Muscle of leg (tissue), 11 donors: ENCODE results near the gene LRRC9. TPM values are rescaled to one million over a fixed set of nuclear protein-coding genes. Genes with fewer than 3 reads are reported as not detected.
"Not testable (repeated sequence)": the region's sequence is repeated elsewhere in the genome, so short reads cannot be mapped to it uniquely, and the experiment has no call there.

Experiments used
- DNase-seq: peaks from one replicate; pipeline ENCODE4 v3.0.0; 2013
- H3K27ac ChIP-seq: one replicate; pipeline ENCODE4 v1.5.1; 2013; ENCODE audit warnings: mild to moderate bottlenecking, low read length, control low read depth
- H3K27me3 ChIP-seq: one replicate; pipeline ENCODE4 v1.6.1; 2013; ENCODE audit warnings: low read length; ENCODE audit not compliant: control insufficient read depth, insufficient read depth
- H3K36me3 ChIP-seq: one replicate; pipeline ENCODE4 v1.6.1; 2013; ENCODE audit warnings: low read length; ENCODE audit not compliant: control insufficient read depth, insufficient read depth
- H3K4me1 ChIP-seq: one replicate; pipeline ENCODE4 v1.6.1; 2013; ENCODE audit warnings: low read length; ENCODE audit not compliant: control insufficient read depth, insufficient read depth
- H3K4me3 ChIP-seq: one replicate; pipeline ENCODE4 v1.5.1; 2013; ENCODE audit warnings: low read length, control low read depth
- H3K9me3 ChIP-seq: replicated peaks from 2 replicates; pipeline ENCODE4 v1.6.1; 2013; ENCODE audit warnings: low read depth, low read length; ENCODE audit not compliant: control insufficient read depth
- WGBS: methylation state at CpG from one replicate; pipeline ENCODE4 v1.1.5; 2013; ENCODE audit warnings: missing lambda C conversion rate; ENCODE audit not compliant: insufficient coverage; 5-methylcytosine and 5-hydroxymethylcytosine counted together
- polyA plus RNA-seq, 8 donors: library from polyadenylated mRNA; unstranded; fragments of 120-200 nt; gene quantifications; one replicate each; pipeline versions ENCODE4 v1.2.1 to v1.2.3, GENCODE V29; 2013; ENCODE audit warnings: inconsistent platforms in 1 of 8, low replicate concordance in 1 of 8; ENCODE audit not compliant: insufficient read length in 8 of 8, insufficient read depth in 1 of 8
- total RNA-seq: library from RNA; stranded (reverse); fragments of 120-200 nt; gene quantifications from one replicate; pipeline ENCODE4 v1.2.4, GENCODE V29; 2013

LRRC9 gene
- total and polyA plus RNA-seq, 9 donors, result 0.11 to 0.38 (median 0.25) TPM

DNA sequence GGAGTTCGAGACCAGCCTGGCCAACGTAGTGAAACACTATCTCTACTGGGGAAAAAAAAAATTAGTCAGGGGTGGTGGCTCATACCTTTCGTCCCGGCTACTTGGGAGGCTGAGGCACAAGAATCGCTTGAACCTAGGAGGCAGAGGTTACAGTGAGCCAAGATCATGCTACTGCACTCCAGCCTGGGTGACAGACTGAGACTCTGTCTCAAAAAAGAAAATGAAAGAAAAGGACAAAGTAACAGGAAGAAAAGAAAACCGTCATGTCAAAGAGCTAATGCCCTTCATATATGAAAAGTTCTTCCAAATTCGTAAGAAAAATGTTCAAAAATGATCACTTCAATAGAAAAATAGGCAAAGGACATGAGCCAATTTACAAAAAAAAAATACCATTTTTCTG, 179.9 kb downstream of the LRRC9 start:
- WGBS, result 100% methylated on average over 3 of the region's 7 CpGs
- not testable (repeated sequence) for H3K36me3 ChIP-seq, H3K4me1 ChIP-seq, H3K4me3 ChIP-seq, H3K9me3 ChIP-seq, DNase-seq, H3K27me3 ChIP-seq, H3K27ac ChIP-seq

DNA sequence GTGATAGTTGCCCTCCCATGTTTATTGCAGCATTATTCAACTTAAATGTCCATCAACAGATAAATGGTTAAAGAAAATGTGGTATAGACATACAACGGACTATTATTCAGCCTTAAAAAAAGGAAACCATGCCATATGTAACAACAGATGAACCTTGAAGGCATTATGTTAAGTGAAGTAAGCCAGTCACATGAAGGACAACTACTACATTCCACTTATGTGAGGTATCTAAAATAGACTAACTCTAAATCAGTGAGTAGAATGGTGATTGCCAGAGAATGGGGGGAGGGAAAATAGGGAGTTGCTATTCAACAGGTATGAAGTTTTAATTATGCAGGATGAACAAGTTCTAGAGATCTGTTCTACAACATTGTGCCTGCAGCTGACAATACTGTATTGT, 181.8 kb downstream of the LRRC9 start:
- no peaks in the 10 kb centered on the region for H3K27me3 ChIP-seq
- no peaks in the 10 kb centered on the region for H3K4me1 ChIP-seq
- no peak overlapping the region for H3K4me3 ChIP-seq
- no peak for DNase-seq
- WGBS, result no CpG with 5 or more reads among the region's 1 CpG
- H3K36me3 ChIP-seq, result peaks cover 6% of the 10 kb centered on the region
- H3K9me3 ChIP-seq, result no peaks in the 10 kb centered on the region
- H3K27ac ChIP-seq, result no peak overlapping the region

- peak; percentile 79 for DNase-seq
- Histone ChIP-seq H3K4me3 (no peak overlapping the region), H3K9me3 (no peaks in the 10 kb centered on the region), H3K27me3 (no peaks in the 10 kb centered on the region), H3K36me3 (peaks cover 2% of the 10 kb centered on the region), H3K4me1 (no peaks in the 10 kb centered on the region), H3K27ac (no peak overlapping the region)
- WGBS, result no CpG with 5 or more reads among the region's 2 CpGs
These were observed 182.4 kb downstream of the LRRC9 start for GRCh38 chr14:60102389-60102788.

- H3K9me3 ChIP-seq, result no peaks in the 10 kb centered on the region
- H3K36me3 ChIP-seq, result peaks cover 18% of the 10 kb centered on the region
- peak; percentile 46 for DNase-seq
- no peak overlapping the region for H3K4me3 ChIP-seq
- no peak overlapping the region for H3K27ac ChIP-seq
- WGBS, result no CpG with 5 or more reads among the region's 2 CpGs
- H3K4me1 ChIP-seq, result no peaks in the 10 kb centered on the region
- no peaks in the 10 kb centered on the region for H3K27me3 ChIP-seq
These were observed 186.4 kb downstream of the LRRC9 start for GRCh38 chr14:60106339-60106738.

DNA sequence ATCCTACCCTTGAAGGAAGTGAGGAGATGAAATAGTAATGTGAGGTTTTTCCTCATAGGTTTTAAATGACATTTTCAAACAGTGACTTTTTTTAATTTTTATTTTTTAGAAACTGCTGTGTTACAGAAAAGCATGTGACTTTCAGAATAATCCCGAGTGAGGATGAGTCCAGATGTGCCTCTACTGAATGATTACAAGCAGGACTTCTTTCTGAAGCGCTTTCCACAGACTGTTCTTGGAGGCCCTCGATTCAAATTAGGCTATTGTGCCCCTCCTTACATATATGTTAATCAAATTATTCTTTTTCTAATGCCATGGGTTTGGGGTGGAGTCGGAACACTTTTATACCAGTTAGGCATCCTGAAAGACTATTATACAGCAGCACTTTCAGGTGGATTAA, 187.5 kb downstream of the LRRC9 start:
- Histone ChIP-seq H3K27me3 (no peaks in the 10 kb centered on the region), H3K4me1 (no peaks in the 10 kb centered on the region), H3K4me3 (no peak overlapping the region), H3K9me3 (no peaks in the 10 kb centered on the region), H3K36me3 (peaks cover 18% of the 10 kb centered on the region), H3K27ac (no peak overlapping the region)
- WGBS, result 40% methylated on average over 1 of the region's 4 CpGs
- DNase-seq, result peak; percentile 48

GRCh38 chr14:60111732-60112131, 191.8 kb downstream of the LRRC9 start:
- Histone ChIP-seq H3K27me3 (no peaks in the 10 kb centered on the region), H3K4me1 (no peaks in the 10 kb centered on the region), H3K4me3 (no peak overlapping the region), H3K36me3 (peaks cover 28% of the 10 kb centered on the region), H3K9me3 (no peaks in the 10 kb centered on the region), H3K27ac (no peak overlapping the region)
- no peak for DNase-seq
- WGBS, result no CpG with 5 or more reads among the region's 2 CpGs

Other genes with a start within 250 kb of the LRRC9 start
- 1.2 TPM for gene RTN1, start 49.4 kb upstream of the LRRC9 start, total RNA-seq
- gene RTN1, start 49.4 kb upstream of the LRRC9 start, polyA plus RNA-seq, result 1 to 10 TPM; 1.6 to 4.6 (median 2.0) TPM
- gene PCNX4, start 171.8 kb downstream of the LRRC9 start, total RNA-seq, result 67.3 TPM
- gene PCNX4, start 171.8 kb downstream of the LRRC9 start, polyA plus RNA-seq, result 10 to 100 TPM; 44.5 to 64.4 (median 48.0) TPM
- gene DHRS7, start 245.3 kb downstream of the LRRC9 start, total RNA-seq, result 87.8 TPM
- 10 to 100 TPM; 61.9 to 88.4 (median 68.7) TPM for gene DHRS7, start 245.3 kb downstream of the LRRC9 start, polyA plus RNA-seq